ENCODE measurements around the gene FAM9C.
A peak's percentile ranks its signal among the peaks of the same experiment; 100 is the strongest.
"Not testable (repeated sequence)": the region's sequence is repeated elsewhere in the genome, so short reads cannot be mapped to it uniquely, and the experiment has no call there.

The FAM9C gene

GRCh38 chrX:13023567-13023966, 20.9 kb downstream of the FAM9C start:
- no peak for TF ChIP-seq CTCF (conservative IDR thresholded peaks at IDR 0.05; ENCODE audit: low read length)
- DNase-seq (ENCODE audit: low read depth): no peak
- H3K4me3 ChIP-seq (ENCODE audit: low read length): no peak overlapping the region

- TF ChIP-seq CTCF (conservative IDR thresholded peaks at IDR 0.05; ENCODE audit: low read length): no peak
- no peak for DNase-seq (ENCODE audit: low read depth)
- no peak overlapping the region for H3K4me3 ChIP-seq (ENCODE audit: low read length)
Measured at GRCh38 chrX:13022926-13023325, 21.5 kb downstream of the FAM9C start.

GRCh38 chrX:13016731-13017130, 27.7 kb downstream of the FAM9C start:
- DNase-seq (ENCODE audit: low read depth); H3K4me3 ChIP-seq (ENCODE audit: low read length): not testable (repeated sequence)

GRCh38 chrX:13015536-13016236, 28.7 kb downstream of the FAM9C start:
- no peak overlapping the region for H3K4me3 ChIP-seq (ENCODE audit: low read length)
- DNase-seq (ENCODE audit: low read depth): no peak
- TF ChIP-seq CTCF (conservative IDR thresholded peaks at IDR 0.05; ENCODE audit: low read length): no peak

GRCh38 chrX:13014111-13015096, 30.0 kb downstream of the FAM9C start:
- no peak overlapping the region for H3K4me3 ChIP-seq (ENCODE audit: low read length)
- no peak for DNase-seq (ENCODE audit: low read depth)
- TF ChIP-seq CTCF (conservative IDR thresholded peaks at IDR 0.05; ENCODE audit: low read length): no peak

- no peak for TF ChIP-seq CTCF (conservative IDR thresholded peaks at IDR 0.05; ENCODE audit: low read length)
- no peak overlapping the region for H3K4me3 ChIP-seq (ENCODE audit: low read length)
- peak; percentile 40 for DNase-seq (ENCODE audit: low read depth)
Measured at GRCh38 chrX:13013363-13014110, 30.9 kb downstream of the FAM9C start.

GRCh38 chrX:13010546-13010945, 33.9 kb downstream of the FAM9C start:
- no peak for DNase-seq (ENCODE audit: low read depth)
- no peak overlapping the region for H3K4me3 ChIP-seq (ENCODE audit: low read length)
- no peak for TF ChIP-seq CTCF (conservative IDR thresholded peaks at IDR 0.05; ENCODE audit: low read length)

All from AG10803 (cell line).